OCI-LY3 (cell line): ENCODE data around the gene RHOB.

Experiments used
- CTCF ChIP-seq: fragments of 200-600, 300-600 bp; sonication (generic); IDR thresholded peaks from 2 replicates; pipeline ENCODE4 v1.5.1; 2014; ENCODE audit warnings: antibody characterized with exemption, low read length, low read depth
- EZH2phosphoT487 ChIP-seq: fragments of 200-600 bp; shearing (Covaris generic); IDR thresholded peaks from 2 replicates; pipeline ENCODE4 v1.6.1; 2018; ENCODE audit warnings: antibody characterized with exemption, mixed run types, low read depth

DNA sequence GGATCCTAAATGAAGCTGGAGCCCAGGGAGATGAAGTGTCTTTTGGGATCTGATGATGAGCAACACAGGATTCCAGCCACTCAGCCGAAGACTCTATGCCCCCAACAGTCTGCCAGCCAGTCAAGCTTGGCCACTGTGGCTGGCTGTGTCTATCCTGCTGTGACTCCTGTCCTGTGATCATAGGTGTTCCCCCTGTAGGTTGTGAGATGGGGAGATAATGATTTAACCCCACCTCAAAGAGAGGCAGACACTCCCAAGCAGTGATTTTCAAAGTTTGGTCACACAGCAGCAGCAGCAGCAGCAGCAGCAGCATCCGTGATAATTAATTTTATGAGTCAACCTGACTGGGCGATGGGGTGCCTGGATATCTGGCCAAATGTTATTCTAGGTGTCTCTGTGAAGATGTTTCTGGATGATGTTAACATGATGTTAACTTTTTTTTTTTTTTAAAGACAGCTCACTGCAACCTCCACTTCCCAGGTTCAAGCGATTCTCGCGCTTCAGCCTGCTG lies 21.4 kb upstream of the RHOB start:
- TF ChIP-seq CTCF (no peak), EZH2phosphoT487 (no peak)
